ENCODE measurements around the gene SIRT2.
A peak's percentile ranks its signal among the peaks of the same experiment; 100 is the strongest.

Gene SIRT2

DNA sequence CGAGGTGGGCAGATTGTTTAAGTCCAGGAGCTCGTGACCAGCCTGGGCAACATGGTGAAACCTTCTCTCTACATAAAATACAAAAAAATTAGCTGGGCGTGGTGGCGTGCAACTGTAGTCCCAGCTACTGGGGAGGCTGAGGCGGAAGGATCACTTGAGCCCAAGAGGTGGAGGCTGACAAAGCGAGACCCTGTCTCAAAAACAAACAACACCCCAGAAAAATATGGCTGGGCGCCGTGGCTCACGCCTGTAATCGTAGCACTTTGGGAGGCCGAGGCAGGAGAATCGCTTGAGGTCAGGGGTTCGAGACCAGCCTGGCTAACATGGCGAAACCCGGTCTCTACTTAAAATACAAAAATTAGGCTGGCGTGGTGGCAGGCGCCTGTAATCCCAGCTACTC lies 46.2 kb downstream of the SIRT2 start:
- H3K9me3 Mint-ChIP-seq, result no peaks in the 10 kb centered on the region
- peaks cover 8% of the 10 kb centered on the region for H3K36me3 Mint-ChIP-seq
- H3K4me3 Mint-ChIP-seq, result peak overlapping the region; percentile 88
- DNase-seq (ENCODE audit: low spot score in 2 of 2), result no peak
- no peak for ATAC-seq (ENCODE audit: low read depth)
- H3K27me3 Mint-ChIP-seq, result no peaks in the 10 kb centered on the region
- H3K4me1 Mint-ChIP-seq, result peaks cover 40% of the 10 kb centered on the region
- peak overlapping the region; percentile 98 for H3K27ac Mint-ChIP-seq

- H3K9me3 Mint-ChIP-seq, result no peaks in the 10 kb centered on the region
- peak overlapping the region; percentile 88 for H3K4me3 Mint-ChIP-seq
- H3K4me1 Mint-ChIP-seq, result peaks cover 38% of the 10 kb centered on the region
- H3K27me3 Mint-ChIP-seq, result no peaks in the 10 kb centered on the region
- peak overlapping the region; percentile 98 for H3K27ac Mint-ChIP-seq
- peaks cover 10% of the 10 kb centered on the region for H3K36me3 Mint-ChIP-seq
- peak; percentile 34 to 49 for DNase-seq (ENCODE audit: low spot score in 2 of 2)
- ATAC-seq (ENCODE audit: low read depth), result no peak
Observed at GRCh38 chr19:38852231-38853044, 47.0 kb downstream of the SIRT2 start.

GRCh38 chr19:38851622-38852230 lies 47.7 kb downstream of the SIRT2 start:
- Mint-ChIP-seq H3K27ac (peak overlapping the region; percentile 98), H3K4me1 (peaks cover 36% of the 10 kb centered on the region), H3K36me3 (peaks cover 13% of the 10 kb centered on the region), H3K9me3 (no peaks in the 10 kb centered on the region), H3K27me3 (no peaks in the 10 kb centered on the region), H3K4me3 (peak overlapping the region; percentile 95)
- DNase-seq (ENCODE audit: low spot score in 2 of 2), result peak; percentile 86 to 87
- peak; percentile 18 for ATAC-seq (ENCODE audit: low read depth)

- H3K36me3 Mint-ChIP-seq, result peaks cover 11% of the 10 kb centered on the region
- peaks cover 32% of the 10 kb centered on the region for H3K4me1 Mint-ChIP-seq
- DNase-seq (ENCODE audit: low spot score in 2 of 2) (peak; percentile 51 to 60), ATAC-seq (ENCODE audit: low read depth) (no peak)
- peak overlapping the region; percentile 95 for H3K4me3 Mint-ChIP-seq
- H3K9me3 Mint-ChIP-seq, result no peaks in the 10 kb centered on the region
- no peaks in the 10 kb centered on the region for H3K27me3 Mint-ChIP-seq
- peak overlapping the region; percentile 98 for H3K27ac Mint-ChIP-seq
Observed at GRCh38 chr19:38850976-38851621, 48.3 kb downstream of the SIRT2 start.

DNA sequence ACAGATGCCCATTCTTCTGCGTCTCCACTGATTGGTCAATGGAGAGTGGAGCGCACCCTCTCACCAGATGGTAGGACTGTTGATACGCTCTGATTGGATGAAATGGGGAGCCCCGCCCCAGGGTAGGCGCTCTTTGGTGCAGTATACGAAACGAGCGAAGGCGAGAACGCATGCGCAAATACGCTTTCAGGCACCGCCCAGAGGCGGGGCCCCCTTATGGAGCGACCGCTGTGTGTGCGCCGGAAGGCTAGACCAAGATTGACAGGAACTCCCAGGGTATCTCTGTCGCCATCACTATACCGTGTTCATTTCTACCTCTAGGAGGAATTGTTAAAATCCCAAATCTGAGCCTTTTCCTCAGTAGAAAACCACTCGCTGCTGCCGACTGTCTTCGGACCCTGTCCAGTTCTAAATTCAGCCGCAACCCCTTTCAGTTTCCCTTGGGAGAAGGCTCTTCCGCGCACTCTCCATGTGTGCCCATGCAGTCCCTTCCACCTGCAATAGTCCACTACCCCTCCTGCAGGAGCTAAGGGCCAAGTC lies 48.9 kb downstream of the SIRT2 start:
- Mint-ChIP-seq H3K4me1 (peaks cover 36% of the 10 kb centered on the region), H3K36me3 (peaks cover 16% of the 10 kb centered on the region), H3K4me3 (peak overlapping the region; percentile 95), H3K9me3 (no peaks in the 10 kb centered on the region), H3K27ac (peak overlapping the region; percentile 98), H3K27me3 (no peaks in the 10 kb centered on the region)
- DNase-seq (ENCODE audit: low spot score in 2 of 2), result peak; percentile 86 to 97
- peak; percentile 66 for ATAC-seq (ENCODE audit: low read depth)

DNA sequence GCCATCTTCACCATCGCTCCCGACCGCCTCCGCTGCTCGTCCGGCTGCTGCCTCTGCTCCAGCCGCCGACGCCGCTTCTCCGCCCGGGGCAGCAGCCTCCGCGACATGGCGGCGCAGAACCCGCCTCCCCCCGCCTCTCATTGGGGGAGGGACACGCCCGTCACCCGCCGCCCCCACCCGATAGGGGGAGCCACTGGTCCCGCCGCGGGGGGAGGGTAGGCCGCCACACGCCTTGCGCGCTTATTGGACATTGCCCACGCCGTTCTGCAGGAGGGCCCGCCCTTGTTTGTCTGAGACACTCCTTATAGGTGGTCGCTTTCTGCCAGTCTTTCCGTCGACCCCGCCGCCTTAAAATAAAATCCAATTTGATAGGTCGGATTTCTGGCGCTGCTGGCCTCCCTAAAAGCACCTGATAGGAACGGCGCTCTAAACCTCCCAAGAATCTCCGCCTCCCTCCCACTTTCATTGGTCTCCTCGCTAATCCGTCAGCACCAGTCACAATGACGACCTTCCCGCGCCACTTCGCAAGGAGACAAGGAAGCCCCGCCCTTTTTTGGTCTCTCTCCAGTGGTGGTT lies 49.5 kb downstream of the SIRT2 start, which contains the start of gene HNRNPL:
Gene HNRNPL (minus strand): TSS at position 127 of the 576 bp plus-strand sequence. CDS start 20 bp downstream, at position 107.
- Mint-ChIP-seq H3K36me3 (peaks cover 19% of the 10 kb centered on the region), H3K4me3 (peak within 1 kb of the TSS; percentile 95), H3K4me1 (peaks cover 39% of the 10 kb centered on the region), H3K27me3 (no peaks in the 10 kb centered on the region), H3K9me3 (no peaks in the 10 kb centered on the region), H3K27ac (peak within 1 kb of the TSS; percentile 98)
- ATAC-seq (ENCODE audit: low read depth) (peak; percentile 57), DNase-seq (ENCODE audit: low spot score in 2 of 2) (peak; percentile 99 to 100)

DNA sequence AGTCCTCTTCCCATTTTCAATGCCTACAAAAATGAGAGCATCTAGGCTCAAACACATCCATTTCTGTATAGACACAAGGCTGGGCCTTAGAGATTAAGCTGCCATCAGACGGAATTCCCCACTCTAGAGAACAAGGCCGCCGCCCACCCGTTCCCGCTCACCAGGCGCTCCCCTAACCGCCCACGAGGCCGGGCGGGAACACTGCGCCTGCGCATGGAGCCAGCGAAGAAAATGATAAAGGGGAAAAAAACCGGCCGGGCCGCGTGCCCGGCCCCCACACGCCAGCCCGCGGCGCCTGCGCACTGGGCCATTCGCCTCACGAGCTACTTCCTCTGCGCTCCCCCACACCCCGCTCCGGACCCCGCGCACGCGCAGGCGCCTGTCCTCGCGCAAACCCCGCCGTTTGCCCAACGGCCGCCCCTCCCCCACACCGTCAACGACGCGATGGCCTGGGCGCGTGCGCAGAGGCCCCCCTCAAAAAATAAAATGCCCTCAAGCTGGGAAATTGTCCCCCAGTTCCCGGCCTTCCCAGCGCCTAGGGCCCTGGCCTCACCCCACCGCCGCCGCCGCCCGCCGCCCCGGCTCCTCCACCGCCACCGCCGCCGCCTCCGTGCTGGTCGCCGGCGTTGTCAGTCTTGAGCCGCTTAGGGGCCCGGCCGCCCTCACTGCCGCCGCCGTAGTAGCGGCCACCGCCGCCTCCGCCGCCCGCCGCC lies 50.1 kb downstream of the SIRT2 start:
- H3K36me3 Mint-ChIP-seq, result peaks cover 22% of the 10 kb centered on the region
- peak overlapping the region; percentile 95 for H3K4me3 Mint-ChIP-seq
- peak overlapping the region; percentile 98 for H3K27ac Mint-ChIP-seq
- DNase-seq (ENCODE audit: low spot score in 2 of 2) (peak; percentile 93 to 97), ATAC-seq (ENCODE audit: low read depth) (peak; percentile 30)
- no peaks in the 10 kb centered on the region for H3K27me3 Mint-ChIP-seq
- no peaks in the 10 kb centered on the region for H3K9me3 Mint-ChIP-seq
- H3K4me1 Mint-ChIP-seq, result peaks cover 42% of the 10 kb centered on the region

- Mint-ChIP-seq H3K4me1 (peaks cover 47% of the 10 kb centered on the region), H3K4me3 (peak overlapping the region; percentile 95), H3K9me3 (no peaks in the 10 kb centered on the region), H3K27ac (peak overlapping the region; percentile 98), H3K36me3 (peaks cover 29% of the 10 kb centered on the region), H3K27me3 (no peaks in the 10 kb centered on the region)
- DNase-seq (ENCODE audit: low spot score in 2 of 2) (no peak), ATAC-seq (ENCODE audit: low read depth) (no peak)
Observed at GRCh38 chr19:38848299-38849146, 50.9 kb downstream of the SIRT2 start.

DNA sequence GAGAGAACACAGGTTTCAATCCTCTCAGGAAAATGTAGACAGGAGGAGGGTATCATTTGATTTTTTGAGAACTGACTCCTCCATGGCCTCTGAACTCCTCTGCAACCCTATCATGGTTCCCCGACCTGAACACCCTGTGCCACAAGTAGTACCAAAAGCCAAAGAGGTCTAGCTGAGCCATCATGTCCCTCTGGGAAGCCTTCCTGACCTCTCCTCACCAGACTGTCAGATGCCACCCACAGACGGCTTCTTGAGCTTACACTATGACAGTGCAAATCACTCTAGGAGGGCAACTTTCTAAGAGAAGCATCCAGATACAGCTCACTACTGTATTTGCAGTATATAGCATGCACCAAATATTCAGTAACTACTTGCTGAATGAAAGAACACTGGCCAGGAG lies 53.3 kb downstream of the SIRT2 start:
- Mint-ChIP-seq H3K4me1 (peaks cover 48% of the 10 kb centered on the region), H3K27me3 (no peaks in the 10 kb centered on the region), H3K9me3 (no peaks in the 10 kb centered on the region), H3K4me3 (no peak overlapping the region), H3K36me3 (peaks cover 34% of the 10 kb centered on the region), H3K27ac (no peak overlapping the region)
- no peak for ATAC-seq (ENCODE audit: low read depth)
- DNase-seq (ENCODE audit: low spot score in 2 of 2), result no peak

DNA sequence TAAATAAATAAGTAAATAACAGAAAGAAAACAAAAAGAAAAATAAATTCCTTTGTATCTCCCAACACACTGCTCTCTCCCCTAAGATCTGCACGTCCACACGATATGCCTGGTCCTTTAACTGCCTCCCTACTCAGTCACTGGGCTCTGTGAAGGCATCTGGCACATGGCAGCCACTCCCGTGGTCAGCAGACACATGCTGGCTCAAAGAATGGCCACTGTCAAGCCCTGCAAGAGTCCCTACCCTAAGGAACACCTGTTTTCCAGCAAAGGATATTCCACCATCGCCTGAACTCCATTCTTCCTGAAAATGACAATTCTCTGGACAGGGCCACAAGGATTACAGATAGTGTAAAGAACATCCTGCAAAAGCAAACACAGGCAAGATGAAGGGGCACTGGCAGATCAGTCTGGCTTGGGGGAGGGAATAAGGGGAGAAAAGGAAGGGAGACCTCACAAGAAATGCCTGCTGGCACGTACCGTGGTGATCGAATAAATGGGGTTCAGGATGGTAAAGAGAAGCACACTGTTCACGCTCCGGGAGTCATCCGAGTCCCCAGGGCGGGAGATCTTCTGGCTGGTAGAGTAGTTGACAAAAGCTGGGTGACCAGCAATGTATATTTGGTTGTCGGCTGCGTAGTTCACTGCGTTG lies 53.9 kb downstream of the SIRT2 start:
- ATAC-seq (ENCODE audit: low read depth) (no peak), DNase-seq (ENCODE audit: low spot score in 2 of 2) (no peak)
- Mint-ChIP-seq H3K9me3 (no peaks in the 10 kb centered on the region), H3K4me3 (no peak overlapping the region), H3K36me3 (peaks cover 34% of the 10 kb centered on the region), H3K4me1 (peaks cover 46% of the 10 kb centered on the region), H3K27me3 (no peaks in the 10 kb centered on the region), H3K27ac (no peak overlapping the region)

GRCh38 chr19:38844093-38844686 lies 55.2 kb downstream of the SIRT2 start:
- Mint-ChIP-seq H3K4me1 (peaks cover 48% of the 10 kb centered on the region), H3K4me3 (peak overlapping the region; percentile 1), H3K36me3 (peaks cover 37% of the 10 kb centered on the region), H3K9me3 (no peaks in the 10 kb centered on the region), H3K27me3 (no peaks in the 10 kb centered on the region), H3K27ac (peak overlapping the region; percentile 54)
- DNase-seq (ENCODE audit: low spot score in 2 of 2) (no peak), ATAC-seq (ENCODE audit: low read depth) (no peak)

DNA sequence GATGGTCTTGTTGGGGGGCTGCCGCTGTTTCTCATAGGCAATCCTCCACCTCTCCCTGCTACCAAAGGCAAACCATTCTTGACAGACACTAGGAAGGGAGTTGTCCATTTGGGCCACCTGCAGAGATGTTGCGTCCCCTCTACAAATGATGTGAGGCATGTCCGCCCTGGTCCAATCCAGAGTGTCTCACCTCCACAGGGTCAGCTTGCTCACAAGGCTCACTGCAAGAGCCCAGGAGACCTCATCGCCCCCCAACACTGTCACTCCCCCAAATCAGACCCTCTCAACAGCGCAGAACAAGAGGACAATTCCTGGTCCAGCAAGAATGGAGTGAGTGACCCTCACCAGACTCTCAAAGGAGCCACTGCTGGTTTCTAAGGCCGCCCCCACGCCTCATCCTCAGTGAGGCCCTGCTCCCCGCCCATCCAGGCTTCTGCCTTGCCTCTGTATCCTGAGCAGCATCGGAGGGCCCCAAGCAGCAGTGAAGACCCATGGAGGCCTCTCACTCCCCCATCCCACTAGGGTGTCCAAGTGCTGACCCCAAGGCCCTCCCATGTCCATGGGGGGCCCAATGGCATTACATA lies 56.2 kb downstream of the SIRT2 start:
- Mint-ChIP-seq H3K27ac (no peak overlapping the region), H3K27me3 (no peaks in the 10 kb centered on the region), H3K4me3 (peak overlapping the region; percentile 43), H3K4me1 (peaks cover 42% of the 10 kb centered on the region), H3K9me3 (no peaks in the 10 kb centered on the region), H3K36me3 (peaks cover 38% of the 10 kb centered on the region)
- ATAC-seq (ENCODE audit: low read depth) (no peak), DNase-seq (ENCODE audit: low spot score in 2 of 2) (no peak)

Measured in memory B cell (primary cell).